Limb (tissue), 2 donors: Measurements from ENCODE around the gene UBL4B.

Experiments used
- DNase-seq, 2 donors: peaks; one replicate each; pipeline ENCODE4 v3.0.0-alpha.2; 2016; ENCODE audit errors: extremely low spot score in 2 of 2

UBL4B gene

GRCh38 chr1:110152133-110152785 is 40.0 kb downstream of the UBL4B start:
- no peak for DNase-seq

GRCh38 chr1:110153407-110153950 is 41.2 kb downstream of the UBL4B start:
- DNase-seq: no peak

- peak; percentile 59 to 86 for DNase-seq
Observed at GRCh38 chr1:110155878-110156522, 43.8 kb downstream of the UBL4B start.

GRCh38 chr1:110158261-110158660 is 46.0 kb downstream of the UBL4B start:
- DNase-seq: no peak

DNA sequence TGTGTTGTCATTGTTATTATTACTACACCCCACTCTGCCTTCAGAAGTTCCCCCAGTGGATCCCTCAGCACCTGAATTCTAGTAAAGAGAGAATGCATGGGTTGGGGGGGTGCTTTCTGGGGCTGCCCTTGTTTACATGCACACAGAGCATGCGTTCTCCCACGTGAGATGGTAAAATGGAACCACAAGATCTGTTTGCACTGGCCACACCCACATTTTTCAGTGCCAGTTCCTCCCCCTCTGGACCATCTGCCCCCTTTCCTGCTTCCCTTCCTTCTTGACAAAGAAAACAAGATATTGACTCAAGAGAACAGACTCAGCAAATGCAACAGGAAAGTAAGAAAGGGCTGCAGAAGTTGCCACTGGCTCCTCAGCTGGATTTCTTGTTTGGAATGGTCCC is 46.9 kb downstream of the UBL4B start:
- DNase-seq: no peak

- no peak for DNase-seq
Observed at GRCh38 chr1:110160538-110161100, 48.4 kb downstream of the UBL4B start.

- DNase-seq: no peak
Observed at GRCh38 chr1:110161165-110161564, 48.9 kb downstream of the UBL4B start.

DNA sequence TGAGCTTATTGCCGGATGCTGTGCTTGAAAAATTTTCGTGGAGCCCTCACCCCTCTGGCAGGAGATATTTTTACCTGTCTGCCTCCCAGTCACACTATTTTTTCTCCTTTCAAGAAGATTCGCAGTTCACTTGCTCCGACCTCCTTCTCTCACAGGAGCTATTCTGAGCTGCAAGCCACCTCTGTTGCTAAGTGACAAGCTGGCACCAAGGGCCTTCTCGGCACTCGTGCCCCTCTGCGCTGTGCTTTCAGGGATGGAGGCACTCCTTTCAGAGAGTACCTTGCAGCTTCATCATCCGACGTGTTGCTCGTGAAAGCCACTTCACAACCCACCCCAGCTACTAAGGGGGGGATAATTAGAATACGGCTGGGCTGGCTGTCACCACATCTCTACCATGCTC is 49.6 kb downstream of the UBL4B start:
- no peak for DNase-seq
